H9 (cell line): ENCODE results near the gene CRHR1. TPM values are rescaled to one million over a fixed set of nuclear protein-coding genes. Genes with fewer than 3 reads are reported as not detected.
"Not testable (repeated sequence)": the region's sequence is repeated elsewhere in the genome, so short reads cannot be mapped to it uniquely, and the experiment has no call there.

Experiments
- DNase-seq: peaks from one replicate; pipeline ENCODE4 v3.0.0-alpha.2; 2017
- H2AFZ ChIP-seq: one replicate; pipeline ENCODE4 v1.6.1; 2013; ENCODE audit warnings: mild to moderate bottlenecking, low read length, control low read depth, moderate library complexity
- H2AK5ac ChIP-seq: 2 replicates; pipeline ENCODE4 v1.6.1; 2013; ENCODE audit warnings: low read length, control low read depth, mixed read lengths; ENCODE audit not compliant: insufficient read length
- H2BK120ac ChIP-seq: one replicate; pipeline ENCODE4 v1.6.1; 2013; ENCODE audit warnings: low read depth, mild to moderate bottlenecking, low read length, control low read depth, inconsistent platforms; ENCODE audit not compliant: poor library complexity, severe bottlenecking
- H2BK12ac ChIP-seq: 2 replicates; pipeline ENCODE4 v1.6.1; 2013; ENCODE audit warnings: low read length, control low read depth, mixed read lengths, low read depth; ENCODE audit not compliant: insufficient read length
- H2BK15ac ChIP-seq: 2 replicates; pipeline ENCODE4 v1.6.1; 2013; ENCODE audit warnings: low read depth, low read length, control low read depth
- H2BK20ac ChIP-seq: one replicate; pipeline ENCODE4 v1.6.1; 2013; ENCODE audit warnings: low read depth, mild to moderate bottlenecking, low read length, control low read depth, inconsistent platforms; ENCODE audit not compliant: poor library complexity, severe bottlenecking
- H2BK5ac ChIP-seq: 2 replicates; pipeline ENCODE4 v1.6.1; 2013; ENCODE audit warnings: low read length, control low read depth, mixed read lengths; ENCODE audit not compliant: insufficient read length
- H3K14ac ChIP-seq: 2 replicates; pipeline ENCODE4 v1.6.1; 2013; ENCODE audit warnings: low read length, control low read depth; ENCODE audit not compliant: insufficient read depth
- H3K18ac ChIP-seq: 2 replicates; pipeline ENCODE4 v1.6.1; 2013; ENCODE audit warnings: low read depth, mild to moderate bottlenecking, mixed read lengths, low read length, control low read depth; ENCODE audit not compliant: insufficient read length
- H3K23ac ChIP-seq: 2 replicates; pipeline ENCODE4 v1.6.1; 2013; ENCODE audit warnings: low read length, control low read depth, mixed read lengths, low read depth; ENCODE audit not compliant: insufficient read length
- H3K23me2 ChIP-seq: 2 replicates; pipeline ENCODE4 v1.6.1; 2013; ENCODE audit warnings: low read depth, mild to moderate bottlenecking, mixed read lengths, low read length, control low read depth; ENCODE audit not compliant: insufficient read length, poor library complexity, severe bottlenecking
- H3K27ac ChIP-seq: 2 replicates; pipeline ENCODE4 v1.5.1; 2013; ENCODE audit warnings: low read length, control low read depth, mixed read lengths, low read depth; ENCODE audit not compliant: insufficient read length
- H3K27me3 ChIP-seq: 2 replicates; pipeline ENCODE4 v1.6.1; 2013; ENCODE audit warnings: low read length, control low read depth, inconsistent platforms; ENCODE audit not compliant: insufficient read depth
- H3K4ac ChIP-seq: 2 replicates; pipeline ENCODE4 v1.6.1; 2013; ENCODE audit warnings: low read depth, mild to moderate bottlenecking, control low read depth, inconsistent platforms, low read length, moderate library complexity
- H3K4me1 ChIP-seq: 2 replicates; pipeline ENCODE4 v1.6.1; 2013; ENCODE audit warnings: low read length, control low read depth, inconsistent platforms; ENCODE audit not compliant: insufficient read depth
- H3K4me2 ChIP-seq: 2 replicates; pipeline ENCODE4 v1.6.1; 2013; ENCODE audit warnings: low read length, control low read depth, mixed read lengths; ENCODE audit not compliant: insufficient read length, insufficient read depth
- H3K56ac ChIP-seq: 2 replicates; pipeline ENCODE4 v1.6.1; 2013; ENCODE audit warnings: low read depth, mild to moderate bottlenecking, mixed read lengths, low read length, control low read depth; ENCODE audit not compliant: insufficient read length
- H3K79me1 ChIP-seq: 2 replicates; pipeline ENCODE4 v1.6.1; 2013; ENCODE audit warnings: low read depth, mild to moderate bottlenecking, moderate library complexity, low read length, control low read depth, inconsistent platforms; ENCODE audit not compliant: insufficient read depth, poor library complexity, severe bottlenecking
- H3K79me2 ChIP-seq: 2 replicates; pipeline ENCODE4 v1.6.1; 2013; ENCODE audit warnings: low read length, control low read depth, inconsistent platforms; ENCODE audit not compliant: insufficient read depth
- H3K9ac ChIP-seq: 2 replicates; pipeline ENCODE4 v1.6.1; 2013; ENCODE audit warnings: low read length, control low read depth, mixed read lengths; ENCODE audit not compliant: insufficient read length; ENCODE audit errors: extremely low read depth
- H3K9me3 ChIP-seq: one replicate; pipeline ENCODE4 v1.6.1; 2013; ENCODE audit warnings: low read depth, low read length, inconsistent platforms; ENCODE audit not compliant: control insufficient read depth
- H3T11ph ChIP-seq: one replicate; pipeline ENCODE4 v1.6.1; 2013; ENCODE audit warnings: mild to moderate bottlenecking, low read length, control low read depth, inconsistent platforms
- H4K20me1 ChIP-seq: one replicate; pipeline ENCODE4 v1.6.1; 2013; ENCODE audit not compliant: control insufficient read depth, insufficient read length, insufficient read depth
- H4K5ac ChIP-seq: 2 replicates; pipeline ENCODE4 v1.6.1; 2013; ENCODE audit warnings: low read depth, mild to moderate bottlenecking, mixed read lengths, low read length, control low read depth; ENCODE audit not compliant: insufficient read length
- H4K8ac ChIP-seq: replicated peaks from 2 replicates; pipeline ENCODE4 v1.6.1; 2013; ENCODE audit warnings: low read length, control low read depth, mixed read lengths, low read depth; ENCODE audit not compliant: insufficient read length
- H4K91ac ChIP-seq: 2 replicates; pipeline ENCODE4 v1.6.1; 2013; ENCODE audit warnings: low read depth, mild to moderate bottlenecking, moderate library complexity, mixed read lengths, low read length, control low read depth; ENCODE audit not compliant: insufficient read length
- H3K27ac Mint-ChIP-seq, 3 experiments: 2 replicates in 2 of 3; 3 replicates in 1 of 3; pipeline ENCODE4 v1.8.0; 2020 to 2021; ENCODE audit warnings: mixed read lengths in 3 of 3, mild to moderate bottlenecking in 1 of 3, moderate library complexity in 1 of 3
- H3K27me3 Mint-ChIP-seq: 2 replicates; pipeline ENCODE4 v1.8.0; 2021; ENCODE audit warnings: low read depth, mild to moderate bottlenecking, moderate library complexity, mixed read lengths
- H3K36me3 Mint-ChIP-seq, 3 experiments: 2 replicates in 2 of 3; 3 replicates in 1 of 3; pipeline ENCODE4 v1.8.0; 2020 to 2021; ENCODE audit warnings: low read depth in 3 of 3, mixed read lengths in 3 of 3; ENCODE audit not compliant: insufficient read depth in 1 of 3
- H3K4me1 Mint-ChIP-seq, 2 experiments: 2 replicates each; pipeline ENCODE4 v1.8.0; 2020; ENCODE audit warnings: mixed read lengths in 2 of 2
- H3K4me3 Mint-ChIP-seq, 2 experiments: 2 replicates in 1 of 2; 3 replicates in 1 of 2; pipeline ENCODE4 v1.8.0; 2020 to 2021; ENCODE audit warnings: mild to moderate bottlenecking in 2 of 2, mixed read lengths in 2 of 2, moderate library complexity in 1 of 2
- H3K9me3 Mint-ChIP-seq, 2 experiments: 2 replicates in 1 of 2; 3 replicates in 1 of 2; pipeline ENCODE4 v1.8.0; 2020; ENCODE audit warnings: mild to moderate bottlenecking in 2 of 2, mixed read lengths in 2 of 2, moderate library complexity in 1 of 2
- WGBS: extraction: QIAGEN DNeasy Blood & Tissue Kit; methylation state at CpG from one replicate; pipeline ENCODE4 v1.1.7; 2013; ENCODE audit warnings: missing lambda C conversion rate, low lambda C conversion rate, mixed read lengths; ENCODE audit not compliant: insufficient read length; ENCODE audit errors: extremely low coverage; 5-methylcytosine and 5-hydroxymethylcytosine counted together
- total RNA-seq: library from RNA; stranded (reverse); gene quantifications from 2 replicates; pipeline ENCODE4 v1.2.1, GENCODE V29; 2021
- TF ChIP-seq, protein P1 (sequence below): fragments of 200-600 bp; sonication (generic); conservative IDR thresholded peaks from 3 replicates; pipeline ENCODE4 v1.8.0; 2021; ENCODE audit warnings: antibody characterized with exemption, mild to moderate bottlenecking

The CRHR1 gene
- total RNA-seq, 1 experiment from 2014 or later = 0.52 TPM

DNA sequence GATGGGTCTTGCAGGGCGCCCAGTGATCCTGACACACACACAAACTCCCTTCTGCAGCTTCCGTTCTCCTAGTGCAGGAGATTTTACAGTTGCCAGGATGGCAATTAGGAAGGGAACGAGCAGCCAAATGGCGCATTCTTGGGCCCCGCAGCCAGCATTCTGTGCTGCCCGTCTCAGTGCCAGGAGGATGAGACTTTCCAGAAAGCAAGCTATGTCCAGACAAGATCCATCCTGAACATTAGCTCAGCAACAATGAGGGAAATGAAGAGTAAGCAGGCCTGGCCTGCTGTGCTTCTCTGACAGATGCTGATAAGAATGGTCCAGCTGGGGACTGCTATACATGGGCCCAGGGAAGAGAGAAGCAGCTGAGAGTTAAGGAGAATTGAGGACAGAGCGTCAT, 77.0 kb downstream of the CRHR1 start:
- TF ChIP-seq, protein P1, sequence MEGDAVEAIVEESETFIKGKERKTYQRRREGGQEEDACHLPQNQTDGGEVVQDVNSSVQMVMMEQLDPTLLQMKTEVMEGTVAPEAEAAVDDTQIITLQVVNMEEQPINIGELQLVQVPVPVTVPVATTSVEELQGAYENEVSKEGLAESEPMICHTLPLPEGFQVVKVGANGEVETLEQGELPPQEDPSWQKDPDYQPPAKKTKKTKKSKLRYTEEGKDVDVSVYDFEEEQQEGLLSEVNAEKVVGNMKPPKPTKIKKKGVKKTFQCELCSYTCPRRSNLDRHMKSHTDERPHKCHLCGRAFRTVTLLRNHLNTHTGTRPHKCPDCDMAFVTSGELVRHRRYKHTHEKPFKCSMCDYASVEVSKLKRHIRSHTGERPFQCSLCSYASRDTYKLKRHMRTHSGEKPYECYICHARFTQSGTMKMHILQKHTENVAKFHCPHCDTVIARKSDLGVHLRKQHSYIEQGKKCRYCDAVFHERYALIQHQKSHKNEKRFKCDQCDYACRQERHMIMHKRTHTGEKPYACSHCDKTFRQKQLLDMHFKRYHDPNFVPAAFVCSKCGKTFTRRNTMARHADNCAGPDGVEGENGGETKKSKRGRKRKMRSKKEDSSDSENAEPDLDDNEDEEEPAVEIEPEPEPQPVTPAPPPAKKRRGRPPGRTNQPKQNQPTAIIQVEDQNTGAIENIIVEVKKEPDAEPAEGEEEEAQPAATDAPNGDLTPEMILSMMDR = no peak
- Histone ChIP-seq H3K9ac (no peak overlapping the region), H3K9me3 (no peaks in the 10 kb centered on the region), H2BK20ac (no peak overlapping the region), H2BK120ac (no peak overlapping the region), H3K14ac (no peak overlapping the region; the same call in 1 of the 2 replicates), H2AFZ (no peak overlapping the region), H4K5ac (no peak overlapping the region), H3K23ac (no peak overlapping the region), H4K8ac (no peak overlapping the region), H3K4me2 (no peak overlapping the region), H2AK5ac (no peak overlapping the region), H3K23me2 (no peaks in the 10 kb centered on the region), H3T11ph (no peak overlapping the region), H3K27me3 (no peaks in the 10 kb centered on the region; the same call in 1 of the 2 replicates), H3K18ac (no peak overlapping the region), H3K79me1 (no peaks in the 10 kb centered on the region), H3K79me2 (no peaks in the 10 kb centered on the region), H4K91ac (no peak overlapping the region), H2BK12ac (no peak overlapping the region), H2BK15ac (no peak overlapping the region), H3K4ac (no peak overlapping the region), H2BK5ac (no peak overlapping the region), H3K4me1 (0 out of 2 replicates have a peak, but pooled peaks cover 2% of the 10 kb centered on the region), H3K27ac (no peak overlapping the region), H3K56ac (no peak overlapping the region), H4K20me1 (peaks cover 3% of the 10 kb centered on the region)
- H3K27ac Mint-ChIP-seq = no peak overlapping the region
- peaks cover 16% of the 10 kb centered on the region for H3K27me3 Mint-ChIP-seq
- WGBS = no CpG with 5 or more reads among the region's 7 CpGs
- H3K36me3 Mint-ChIP-seq = no peaks in the 10 kb centered on the region
- H3K4me1 Mint-ChIP-seq = peaks cover 24 to 33% of the 10 kb centered on the region in 2 experiments
- no peak overlapping the region for H3K4me3 Mint-ChIP-seq
- peaks cover 0 to 3% of the 10 kb centered on the region in 2 experiments; a peak in 2 of 5 replicates for H3K9me3 Mint-ChIP-seq
- no peak for DNase-seq

DNA sequence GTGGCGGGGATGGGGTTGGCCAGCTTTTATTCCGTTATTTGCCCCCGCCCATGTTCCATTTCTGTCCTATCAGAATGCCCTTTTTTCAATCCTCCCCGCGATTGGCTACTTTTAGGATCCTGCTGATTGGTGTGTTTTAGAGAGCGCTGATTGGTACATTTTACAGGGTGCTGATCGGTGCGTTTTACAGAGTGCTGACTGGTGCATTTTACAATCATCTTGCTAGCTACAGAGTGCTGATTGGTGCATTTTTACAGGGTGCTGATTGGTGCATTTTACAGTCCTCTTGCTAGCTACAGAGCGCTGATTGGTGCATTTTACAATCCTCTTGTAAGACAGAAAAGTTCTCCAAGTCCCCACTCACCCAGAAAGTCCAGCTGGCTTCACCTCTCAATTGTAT, 78.0 kb downstream of the CRHR1 start:
- not testable (repeated sequence) for H3K18ac ChIP-seq, H2BK5ac ChIP-seq, H3K79me1 ChIP-seq, H3K27ac Mint-ChIP-seq, H4K8ac ChIP-seq, H4K5ac ChIP-seq, H3K9ac ChIP-seq, H3K56ac ChIP-seq, H3K4me1 ChIP-seq, H3K23me2 ChIP-seq, H2AFZ ChIP-seq, H4K20me1 ChIP-seq, H2AK5ac ChIP-seq, H3K27ac ChIP-seq, H3K4me2 ChIP-seq, H3K36me3 Mint-ChIP-seq, H3K4me3 Mint-ChIP-seq, H2BK15ac ChIP-seq, H3K79me2 ChIP-seq, H2BK20ac ChIP-seq, DNase-seq, H3K23ac ChIP-seq, H3T11ph ChIP-seq, H2BK120ac ChIP-seq, H3K27me3 ChIP-seq, H3K14ac ChIP-seq, H3K9me3 Mint-ChIP-seq, H4K91ac ChIP-seq, H3K4ac ChIP-seq, H3K9me3 ChIP-seq, H2BK12ac ChIP-seq
- peaks cover 26 to 35% of the 10 kb centered on the region in 2 experiments for H3K4me1 Mint-ChIP-seq
- WGBS = no CpG with 5 or more reads among the region's 9 CpGs
- H3K27me3 Mint-ChIP-seq = peaks cover 13% of the 10 kb centered on the region
